Measurements from ENCODE around the gene ZNF569. TPM values are rescaled to one million over a fixed set of nuclear protein-coding genes. Genes with fewer than 3 reads are reported as not detected.

Gene ZNF569
- total RNA-seq: 10 to 100 TPM in 1 of 2 experiments, 1 to 10 TPM in 1; 7.5 to 11.3 TPM

GRCh38 chr19:37466798-37467607 lies at the start of gene ZNF569:
Gene ZNF569, minus strand, starts transcription at chr19:37467444. Its CDS starts 22,523 bp downstream, at chr19:37444921.
- ATAC-seq (peak; percentile 73), DNase-seq (peak; percentile 94)
- peaks cover 34% of the 10 kb centered on the region for H3K36me3 Mint-ChIP-seq (ENCODE audit: low read depth)
- no peak for TF ChIP-seq CTCF (IDR thresholded peaks at IDR 0.05)
- H3K27me3 Mint-ChIP-seq: no peaks in the 10 kb centered on the region
- ChIA-PET POLR2A (interaction anchor here (0.6 to 2.4 kb wide), 11 partner anchors 9 to 667 kb away, joined by 3 to 11 read pairs (median 4); partner anchors contain the start of genes ZNF527, ZNF540, ZNF571 and ZNF793), CTCF (interaction anchor here (1.4 kb wide), 1 partner anchor 96 kb away, joined by 3 read pairs; the partner anchor contains the start of gene ZNF527)
- H3K4me1 Mint-ChIP-seq (ENCODE audit: low read depth): peaks cover 22% of the 10 kb centered on the region
- H3K9me3 Mint-ChIP-seq: peaks cover 14% of the 10 kb centered on the region
- intact Hi-C loops (cut with micrococcal nuclease): loop anchor here (10.0 kb wide), 2 partner anchors 152 to 318 kb away; no protein-coding TSS in a partner anchor
- H3K27ac Mint-ChIP-seq: peak within 1 kb of the TSS; percentile 92
- H3K4me3 Mint-ChIP-seq: peak within 1 kb of the TSS; percentile 85

DNA sequence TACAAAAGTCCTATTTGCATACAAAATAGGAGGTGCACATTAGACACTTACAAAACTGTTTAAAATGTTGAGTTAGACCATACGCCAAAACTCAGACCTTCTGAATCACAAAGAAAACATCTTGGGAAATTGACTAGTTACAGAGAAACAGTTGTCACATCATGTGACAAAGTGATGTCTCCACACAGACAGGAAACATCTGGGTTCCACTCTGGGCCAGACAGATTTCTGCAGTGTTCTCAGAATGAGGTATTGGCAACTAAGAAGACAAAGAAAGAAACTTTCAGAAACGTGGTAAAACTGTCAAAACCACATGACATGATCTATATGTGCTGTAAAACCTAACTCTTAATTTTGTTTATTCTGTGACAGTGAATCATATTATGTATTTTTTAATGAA lies 46.2 kb upstream of the ZNF569 start:
- Mint-ChIP-seq H3K9me3 (peaks cover 42% of the 10 kb centered on the region), H3K4me3 (no peak overlapping the region), H3K27ac (no peak overlapping the region), H3K27me3 (no peaks in the 10 kb centered on the region), H3K36me3 (ENCODE audit: low read depth) (peaks cover 73% of the 10 kb centered on the region), H3K4me1 (ENCODE audit: low read depth) (no peaks in the 10 kb centered on the region)
- no peak for TF ChIP-seq CTCF (IDR thresholded peaks at IDR 0.05)
- POLR2A ChIA-PET: no interaction called here
- ATAC-seq (no peak), DNase-seq (no peak)
- intact Hi-C loops (cut with micrococcal nuclease): no loop called here
- CTCF ChIA-PET: no interaction called here

- no peaks in the 10 kb centered on the region for H3K27me3 Mint-ChIP-seq
- CTCF ChIA-PET: no interaction called here
Observed at GRCh38 chr19:37511821-37512220, 44.6 kb upstream of the ZNF569 start.

GRCh38 chr19:37511186-37511585 lies 43.9 kb upstream of the ZNF569 start:
- Mint-ChIP-seq H3K36me3 (ENCODE audit: low read depth) (peaks cover 55% of the 10 kb centered on the region), H3K4me1 (ENCODE audit: low read depth) (no peaks in the 10 kb centered on the region), H3K27ac (no peak overlapping the region), H3K27me3 (no peaks in the 10 kb centered on the region), H3K9me3 (peaks cover 33% of the 10 kb centered on the region), H3K4me3 (no peak overlapping the region)
- no peak for TF ChIP-seq CTCF (IDR thresholded peaks at IDR 0.05)
- ATAC-seq: no peak
- CTCF ChIA-PET: no interaction called here
- no peak for DNase-seq
- POLR2A ChIA-PET: no interaction called here
- intact Hi-C loops (cut with micrococcal nuclease): no loop called here

More at GRCh38 chr19:37511821-37512220, 44.6 kb upstream of the ZNF569 start:
- intact Hi-C loops (cut with micrococcal nuclease): no loop called here
- no peak overlapping the region for H3K27ac Mint-ChIP-seq
- no peak for ATAC-seq
- peaks cover 61% of the 10 kb centered on the region for H3K36me3 Mint-ChIP-seq (ENCODE audit: low read depth)
- no peaks in the 10 kb centered on the region for H3K4me1 Mint-ChIP-seq (ENCODE audit: low read depth)
- POLR2A ChIA-PET: no interaction called here
- no peak for DNase-seq
- peaks cover 36% of the 10 kb centered on the region for H3K9me3 Mint-ChIP-seq
- no peak overlapping the region for H3K4me3 Mint-ChIP-seq
- no peak for TF ChIP-seq CTCF (IDR thresholded peaks at IDR 0.05)

DNA sequence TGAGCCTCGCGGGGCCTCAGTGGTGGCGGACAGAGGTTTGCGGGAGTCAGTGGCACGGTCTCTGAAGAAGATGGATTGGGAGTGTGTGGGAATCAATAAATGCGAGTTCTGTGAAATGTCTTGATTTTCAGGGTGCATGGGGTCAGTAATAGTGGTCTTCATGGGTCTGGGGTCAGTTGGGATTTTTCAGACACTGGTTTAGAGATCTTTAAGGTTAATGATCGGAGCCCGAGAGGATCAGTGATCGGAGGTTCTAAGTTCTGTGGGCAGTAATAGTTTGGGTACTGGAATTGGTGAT lies 39.9 kb upstream of the ZNF569 start:
- DNase-seq (no peak), ATAC-seq (no peak)
- no peak for TF ChIP-seq CTCF (IDR thresholded peaks at IDR 0.05)
- Mint-ChIP-seq H3K4me3 (no peak overlapping the region), H3K36me3 (ENCODE audit: low read depth) (peaks cover 47% of the 10 kb centered on the region), H3K27ac (no peak overlapping the region), H3K9me3 (peaks cover 27% of the 10 kb centered on the region), H3K4me1 (ENCODE audit: low read depth) (no peaks in the 10 kb centered on the region), H3K27me3 (no peaks in the 10 kb centered on the region)
- intact Hi-C loops (cut with micrococcal nuclease): no loop called here
- ChIA-PET POLR2A (interaction anchor here (1.0 to 1.6 kb wide), 4 partner anchors 41 to 1129 kb away, joined by 3 to 8 read pairs (median 4); partner anchors contain the start of genes ZFP14, ZNF527, ZNF540 and ZNF569), CTCF (no interaction called here)
